ENCODE measurements around the gene ISY1.

The ISY1 gene

DNA sequence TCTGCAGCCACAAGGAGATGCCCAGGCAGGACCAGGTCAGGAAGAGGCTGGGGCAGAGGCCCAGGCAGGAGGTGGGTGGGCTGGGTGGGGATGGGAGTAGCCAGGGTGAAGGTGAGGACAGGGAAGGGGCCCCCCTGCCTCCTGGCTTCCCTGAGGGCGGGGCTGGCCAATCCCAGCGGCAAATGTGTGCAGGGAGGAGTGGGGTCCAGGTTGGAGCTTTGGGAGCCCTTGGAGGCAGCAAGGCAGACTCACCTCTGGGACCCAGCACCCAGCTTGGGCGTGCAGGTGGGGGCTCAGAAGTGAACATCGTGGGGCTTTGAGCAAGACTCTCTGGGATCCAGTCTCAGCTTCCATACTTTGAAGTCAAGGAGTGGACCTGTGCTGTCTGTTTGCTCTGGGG lies 75.0 kb downstream of the ISY1 start:
- no peak for TF ChIP-seq CTCF (conservative IDR thresholded peaks at IDR 0.05; ENCODE audit: control insufficient read depth, insufficient read depth, low read depth, low read length)
- H3K4me3 ChIP-seq (ENCODE audit: control insufficient read depth, low read depth, low read length): no peak overlapping the region

GRCh38 chr3:129085165-129085715 lies 75.6 kb downstream of the ISY1 start:
- no peak for TF ChIP-seq CTCF (conservative IDR thresholded peaks at IDR 0.05; ENCODE audit: control insufficient read depth, insufficient read depth, low read depth, low read length)
- DNase-seq (ENCODE audit: low read depth): no peak
- H3K4me3 ChIP-seq (ENCODE audit: control insufficient read depth, low read depth, low read length): no peak overlapping the region

More for the DNA sequence above, 75.0 kb downstream of the ISY1 start:
- no peak for DNase-seq (ENCODE audit: low read depth)

DNA sequence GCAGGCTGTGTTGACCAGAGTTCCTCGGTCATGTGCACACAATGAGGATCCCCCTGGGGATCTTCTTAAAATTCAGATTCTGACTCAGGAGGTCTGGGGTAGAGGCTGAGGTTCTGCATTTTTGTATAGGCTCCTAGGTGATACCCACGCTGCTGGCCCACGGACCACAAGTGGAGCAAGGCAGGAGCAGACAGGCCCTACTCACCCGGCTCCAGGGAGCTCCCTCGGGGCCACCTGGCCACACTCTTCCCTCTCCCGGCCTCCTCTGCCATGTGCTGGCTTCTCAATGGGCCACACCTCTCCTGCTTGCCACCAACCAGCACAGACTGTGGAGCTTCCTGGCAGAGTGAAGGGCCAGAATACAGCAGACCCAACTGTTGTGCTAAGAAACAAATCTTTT lies 76.4 kb downstream of the ISY1 start:
- H3K4me3 ChIP-seq (ENCODE audit: control insufficient read depth, low read depth, low read length): no peak overlapping the region
- TF ChIP-seq CTCF (conservative IDR thresholded peaks at IDR 0.05; ENCODE audit: control insufficient read depth, insufficient read depth, low read depth, low read length): no peak
- no peak for DNase-seq (ENCODE audit: low read depth)

- no peak for DNase-seq (ENCODE audit: low read depth)
- no peak overlapping the region for H3K4me3 ChIP-seq (ENCODE audit: control insufficient read depth, low read depth, low read length)
- no peak for TF ChIP-seq CTCF (conservative IDR thresholded peaks at IDR 0.05; ENCODE audit: control insufficient read depth, insufficient read depth, low read depth, low read length)
Measured at GRCh38 chr3:129082026-129082425, 78.8 kb downstream of the ISY1 start.

GRCh38 chr3:129081503-129081902 lies 79.4 kb downstream of the ISY1 start:
- no peak overlapping the region for H3K4me3 ChIP-seq (ENCODE audit: control insufficient read depth, low read depth, low read length)
- DNase-seq (ENCODE audit: low read depth): no peak
- TF ChIP-seq CTCF (conservative IDR thresholded peaks at IDR 0.05; ENCODE audit: control insufficient read depth, insufficient read depth, low read depth, low read length): no peak

- no peak for DNase-seq (ENCODE audit: low read depth)
- no peak overlapping the region for H3K4me3 ChIP-seq (ENCODE audit: control insufficient read depth, low read depth, low read length)
- no peak for TF ChIP-seq CTCF (conservative IDR thresholded peaks at IDR 0.05; ENCODE audit: control insufficient read depth, insufficient read depth, low read depth, low read length)
Measured at GRCh38 chr3:129078510-129078909, 82.4 kb downstream of the ISY1 start.
